ENCODE data around the gene CD320.

DNA sequence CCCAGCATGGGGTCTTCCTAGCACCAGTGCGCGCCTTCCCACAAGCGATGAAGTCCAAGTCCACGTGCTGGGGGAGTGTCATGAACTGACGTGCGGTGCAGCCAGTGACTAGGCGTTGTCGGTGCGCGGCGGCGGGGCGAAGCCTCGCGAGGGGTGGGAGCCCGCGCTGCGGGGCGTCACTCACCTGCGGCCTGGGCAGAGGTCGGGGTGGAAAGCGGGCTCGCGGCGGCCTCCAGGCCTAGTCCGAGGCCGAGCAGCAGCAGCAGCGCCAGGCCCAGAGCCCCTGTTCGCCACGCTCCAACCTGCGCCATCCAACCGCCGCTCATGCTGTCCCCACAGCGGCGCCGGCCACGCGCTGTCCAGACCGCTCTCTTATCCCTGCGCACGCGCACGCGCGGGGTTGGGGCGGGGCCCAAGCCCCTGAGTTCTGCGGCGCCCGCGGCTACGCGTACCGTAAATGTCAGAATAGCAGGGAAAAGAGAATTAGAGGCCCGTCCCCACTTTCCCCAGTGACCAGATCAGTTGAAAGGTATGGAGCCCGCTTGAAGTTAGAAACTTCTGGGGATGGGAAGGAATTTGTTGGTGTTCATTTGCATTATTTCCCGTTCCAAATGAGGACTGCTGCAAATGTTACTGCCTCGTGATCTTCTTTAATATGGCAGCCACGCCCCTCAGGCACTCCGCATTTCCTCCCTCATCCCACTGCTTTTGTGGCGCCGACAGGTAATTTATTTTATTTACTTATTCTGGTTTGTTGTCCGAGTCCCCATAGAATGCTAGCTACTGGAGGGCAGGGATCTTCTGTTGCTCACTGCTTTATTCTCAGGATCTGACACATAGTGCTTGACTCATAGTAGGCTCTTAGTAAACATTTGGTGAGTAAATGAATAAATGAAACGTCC is at the start of gene CD320:
- TF ChIP-seq POLR2AphosphoS5 (IDR thresholded peaks at IDR 0.05; ENCODE audit: low read depth, low read length) (peak; percentile 90), TAF1 (IDR thresholded peaks at IDR 0.05; ENCODE audit: borderline replicate concordance, low read depth, low read length) (peak; percentile 63), POLR2A (IDR thresholded peaks at IDR 0.05; ENCODE audit: low read depth, low read length) (peak; percentile 93)
